SK-N-SH (cell line): ENCODE data around the gene TTC28. TPM values are rescaled to one million over a fixed set of nuclear protein-coding genes. Genes with fewer than 3 reads are reported as not detected.

Experiments used
- CTCF ChIA-PET: fragments of 300-600, 350-600 bp; formaldehyde crosslinking; extraction: SDS; loops from one replicate; lab custom pipeline; 2021; lab: Yijun Ruan, JAX
- POLR2A ChIA-PET: fragments of 350-600 bp; sonication (Branson Sonifier 250); formaldehyde crosslinking; extraction: SDS; loops from one replicate; lab custom pipeline; 2020; ENCODE audit warnings: antibody characterized with exemption, inconsistent platforms; lab: Yijun Ruan, JAX
- DNase-seq: peaks from one replicate; pipeline ENCODE4 v3.0.0; 2012
- H2AFZ ChIP-seq: fragments of 200-600 bp; sonication (generic); 2 replicates; pipeline ENCODE4 v1.8.1; 2016; ENCODE audit warnings: antibody characterized with exemption, mild to moderate bottlenecking, low read depth
- H3F3A ChIP-seq: fragments of 200-600 bp; sonication (generic); replicated peaks from 2 replicates; pipeline ENCODE3; 2016; ENCODE audit warnings: antibody characterized with exemption, mild to moderate bottlenecking; ENCODE audit not compliant: insufficient read depth
- H3K27ac ChIP-seq, 2 experiments: fragments of 200-500 bp in 1 of 2; fragments of 200-600 bp in 1 of 2; sonication (Bioruptor generic) in 1 of 2; sonication (generic), shearing (Covaris generic) in 1 of 2; 2 replicates each; pipeline versions ENCODE4 v1.5.1 to v1.6.1; 2014 to 2016; ENCODE audit warnings: low read depth in 2 of 2, inconsistent platforms in 1 of 2, low read length in 1 of 2, mild to moderate bottlenecking in 1 of 2, mixed read lengths in 1 of 2
- H3K27me3 ChIP-seq: fragments of 200-600 bp; sonication (generic), shearing (Covaris generic); 2 replicates; pipeline ENCODE4 v1.6.1; 2016; ENCODE audit warnings: mixed run types; ENCODE audit not compliant: insufficient read depth
- H3K36me3 ChIP-seq, 2 experiments: fragments of 200-500 bp in 1 of 2; fragments of 200-600 bp in 1 of 2; sonication (Bioruptor generic) in 1 of 2; sonication (generic) in 1 of 2; replicated peaks in 1 of 2; 2 replicates each; pipeline versions ENCODE3 to v1.5.1; 2014 to 2016; ENCODE audit warnings: low read length in 1 of 2, mild to moderate bottlenecking in 1 of 2; ENCODE audit not compliant: insufficient read depth in 2 of 2, control insufficient read depth in 1 of 2
- H3K4me1 ChIP-seq, 2 experiments: fragments of 200-500 bp in 1 of 2; fragments of 200-600 bp in 1 of 2; sonication (Bioruptor generic) in 1 of 2; sonication (generic), shearing (Covaris generic) in 1 of 2; 2 replicates each; pipeline versions ENCODE4 v1.5.1 to v1.6.1; 2014 to 2016; ENCODE audit warnings: low read depth in 1 of 2, low read length in 1 of 2, mixed run types in 1 of 2; ENCODE audit not compliant: insufficient read depth in 2 of 2, control insufficient read depth in 1 of 2
- H3K4me2 ChIP-seq: fragments of 200-600 bp; sonication (generic), shearing (Covaris generic); 2 replicates; pipeline ENCODE4 v1.6.1; 2017; ENCODE audit warnings: mixed run types
- H3K4me3 ChIP-seq, 2 experiments: fragments of 200-500 bp in 1 of 2; fragments of 200-600 bp in 1 of 2; sonication (Bioruptor generic) in 1 of 2; sonication (generic), shearing (Covaris generic) in 1 of 2; 2 replicates each; pipeline versions ENCODE4 v1.5.1 to v1.8.1; 2014 to 2016; ENCODE audit warnings: low read depth in 2 of 2, inconsistent platforms in 1 of 2, low read length in 1 of 2, mild to moderate bottlenecking in 1 of 2, mixed read lengths in 1 of 2, moderate library complexity in 1 of 2
- H3K79me2 ChIP-seq: fragments of 200-600 bp; sonication (generic); 2 replicates; pipeline ENCODE4 v1.8.1; 2017; ENCODE audit warnings: mild to moderate bottlenecking; ENCODE audit not compliant: insufficient read depth
- H3K9ac ChIP-seq: fragments of 200-600 bp; sonication (generic); 2 replicates; pipeline ENCODE4 v1.6.1; 2017; ENCODE audit warnings: mixed run types
- H3K9me2 ChIP-seq: fragments of 200-600 bp; sonication (generic); 2 replicates; pipeline ENCODE4 v1.6.1; 2017; ENCODE audit warnings: mixed run types
- H3K9me3 ChIP-seq: fragments of 200-600 bp; sonication (generic); 2 replicates; pipeline ENCODE4 v1.6.1; 2017; ENCODE audit warnings: mixed run types, mild to moderate bottlenecking, moderate library complexity
- H4K20me1 ChIP-seq: fragments of 200-600 bp; sonication (generic); 2 replicates; pipeline ENCODE4 v1.6.1; 2017; ENCODE audit warnings: mild to moderate bottlenecking, mixed run types; ENCODE audit not compliant: insufficient read depth
- ELF1 ChIP-seq: IDR thresholded peaks from 2 replicates; pipeline ENCODE4 v1.4.0; 2012
- EZH2phosphoT487 ChIP-seq: fragments of 200-600 bp; sonication (generic); IDR thresholded peaks from 2 replicates; pipeline ENCODE4 v1.6.1; 2017; ENCODE audit warnings: low read depth, mixed run types, mild to moderate bottlenecking, antibody characterized with exemption, moderate library complexity, borderline replicate concordance
- FOSL2 ChIP-seq: IDR thresholded peaks from 2 replicates; pipeline ENCODE4 v1.4.0; 2012; ENCODE audit warnings: low read depth, mild to moderate bottlenecking, moderate library complexity, borderline replicate concordance
- FOXM1 ChIP-seq: IDR thresholded peaks from 2 replicates; pipeline ENCODE4 v1.4.0; 2012; ENCODE audit warnings: low read depth, mild to moderate bottlenecking
- GATA2 ChIP-seq: sonication (generic); formaldehyde crosslinking; IDR thresholded peaks from 2 replicates; pipeline ENCODE4 v1.5.0; 2020; ENCODE audit warnings: mild to moderate bottlenecking, missing genetic modification reagents
- JUND ChIP-seq: IDR thresholded peaks from 2 replicates; pipeline ENCODE4 v1.4.0; 2012
- MEF2A ChIP-seq: IDR thresholded peaks from 2 replicates; pipeline ENCODE4 v1.4.0; 2012; ENCODE audit warnings: low read depth, borderline replicate concordance
- MXI1 ChIP-seq: IDR thresholded peaks from 2 replicates; pipeline ENCODE4 v1.6.1; 2012; ENCODE audit warnings: mild to moderate bottlenecking, low read depth, low read length, improper control_type of control experiment
- NFIC ChIP-seq: IDR thresholded peaks from 2 replicates; pipeline ENCODE4 v1.4.0; 2012; ENCODE audit warnings: borderline replicate concordance
- PBX3 ChIP-seq: IDR thresholded peaks from 2 replicates; pipeline ENCODE4; 2012
- POLR2AphosphoS5 ChIP-seq: IDR thresholded peaks from 2 replicates; pipeline ENCODE4 v1.6.1; 2012; ENCODE audit warnings: low read depth, low read length
- RAD21 ChIP-seq: IDR thresholded peaks from 2 replicates; pipeline ENCODE4 v1.6.1; 2012; ENCODE audit warnings: mild to moderate bottlenecking, low read length
- SIN3A ChIP-seq: IDR thresholded peaks from 2 replicates; pipeline ENCODE4 v1.6.1; 2012; ENCODE audit warnings: low read depth, mild to moderate bottlenecking, low read length, moderate library complexity, borderline replicate concordance
- SMC3 ChIP-seq: IDR thresholded peaks from 2 replicates; pipeline ENCODE4 v1.6.1; 2012; ENCODE audit warnings: low read depth, low read length, improper control_type of control experiment
- TEAD4 ChIP-seq: IDR thresholded peaks from 2 replicates; pipeline ENCODE4 v1.4.0; 2012; ENCODE audit warnings: mild to moderate bottlenecking, borderline replicate concordance; ENCODE audit not compliant: insufficient read depth
- ZBTB33 ChIP-seq: IDR thresholded peaks from 2 replicates; pipeline ENCODE4 v1.4.0; 2012; ENCODE audit warnings: low read depth, borderline replicate concordance
- WGBS: methylation state at CpG from one replicate; pipeline ENCODE4 v1.1.6; 2017; ENCODE audit warnings: low lambda C conversion rate; 5-methylcytosine and 5-hydroxymethylcytosine counted together
- polyA plus RNA-seq, 3 experiments: library from polyadenylated mRNA; depleted of rRNA; stranded (reverse); fragments of >200 nt; gene quantifications; 2 replicates each; pipeline ENCODE4 v1.2.3, GENCODE V29; 2012
- TF ChIP-seq, protein P1 (sequence below): IDR thresholded peaks from 2 replicates; pipeline ENCODE4 v1.4.0; 2012; ENCODE audit warnings: low read depth, borderline replicate concordance
- TF ChIP-seq, protein P2 (sequence below): fragments of 150-350 bp; IDR thresholded peaks from 2 replicates; pipeline ENCODE4 v1.6.1; 2017; ENCODE audit warnings: antibody characterized with exemption, low read length, low read depth, borderline replicate concordance
- TF ChIP-seq, protein P3 (sequence below): IDR thresholded peaks from 2 replicates; pipeline ENCODE4 v1.6.1; 2012; ENCODE audit warnings: mild to moderate bottlenecking, low read depth, low read length, moderate library complexity

The TTC28 gene
- polyA plus RNA-seq, 1 of the 3 experiments (the other 2 are of a cell fraction): 5.9 TPM

- no peak overlapping the region for H3K27ac ChIP-seq
- H3K4me3 ChIP-seq: no peak overlapping the region
- no peak for DNase-seq
- no peak overlapping the region for H3K9ac ChIP-seq
- H3K4me2 ChIP-seq: no peak overlapping the region
- no peaks in the 10 kb centered on the region for H3K27me3 ChIP-seq
- H3K4me1 ChIP-seq: no peaks in the 10 kb centered on the region; a peak in 1 of 4 replicates
- H3K9me3 ChIP-seq: peaks cover 5% of the 10 kb centered on the region; the same call in 1 of the 2 replicates
- H4K20me1 ChIP-seq: no peaks in the 10 kb centered on the region
- no peaks in the 10 kb centered on the region for H3K36me3 ChIP-seq
- POLR2A ChIA-PET: no interaction called here
- no peak overlapping the region for H2AFZ ChIP-seq
- TF ChIP-seq, protein P1, sequence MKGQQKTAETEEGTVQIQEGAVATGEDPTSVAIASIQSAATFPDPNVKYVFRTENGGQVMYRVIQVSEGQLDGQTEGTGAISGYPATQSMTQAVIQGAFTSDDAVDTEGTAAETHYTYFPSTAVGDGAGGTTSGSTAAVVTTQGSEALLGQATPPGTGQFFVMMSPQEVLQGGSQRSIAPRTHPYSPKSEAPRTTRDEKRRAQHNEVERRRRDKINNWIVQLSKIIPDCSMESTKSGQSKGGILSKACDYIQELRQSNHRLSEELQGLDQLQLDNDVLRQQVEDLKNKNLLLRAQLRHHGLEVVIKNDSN: no peak
- TF ChIP-seq, protein P2, sequence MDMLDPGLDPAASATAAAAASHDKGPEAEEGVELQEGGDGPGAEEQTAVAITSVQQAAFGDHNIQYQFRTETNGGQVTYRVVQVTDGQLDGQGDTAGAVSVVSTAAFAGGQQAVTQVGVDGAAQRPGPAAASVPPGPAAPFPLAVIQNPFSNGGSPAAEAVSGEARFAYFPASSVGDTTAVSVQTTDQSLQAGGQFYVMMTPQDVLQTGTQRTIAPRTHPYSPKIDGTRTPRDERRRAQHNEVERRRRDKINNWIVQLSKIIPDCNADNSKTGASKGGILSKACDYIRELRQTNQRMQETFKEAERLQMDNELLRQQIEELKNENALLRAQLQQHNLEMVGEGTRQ: no peak
- no peak for TF ChIP-seq MEF2A
- TF ChIP-seq SMC3: no peak
- no peak for TF ChIP-seq MXI1
- TF ChIP-seq FOSL2: no peak
- TF ChIP-seq TEAD4: no peak
- no peak for TF ChIP-seq GATA2 (CRISPR knock-in tag)
- TF ChIP-seq JUND: no peak
- TF ChIP-seq PBX3: no peak
- no peak for TF ChIP-seq NFIC
- no peak for TF ChIP-seq EZH2phosphoT487
- TF ChIP-seq POLR2AphosphoS5: no peak
- no peak for TF ChIP-seq ZBTB33
- no peak for TF ChIP-seq SIN3A
- no peak for TF ChIP-seq RAD21
- no peak for TF ChIP-seq ELF1
- TF ChIP-seq, protein P3, sequence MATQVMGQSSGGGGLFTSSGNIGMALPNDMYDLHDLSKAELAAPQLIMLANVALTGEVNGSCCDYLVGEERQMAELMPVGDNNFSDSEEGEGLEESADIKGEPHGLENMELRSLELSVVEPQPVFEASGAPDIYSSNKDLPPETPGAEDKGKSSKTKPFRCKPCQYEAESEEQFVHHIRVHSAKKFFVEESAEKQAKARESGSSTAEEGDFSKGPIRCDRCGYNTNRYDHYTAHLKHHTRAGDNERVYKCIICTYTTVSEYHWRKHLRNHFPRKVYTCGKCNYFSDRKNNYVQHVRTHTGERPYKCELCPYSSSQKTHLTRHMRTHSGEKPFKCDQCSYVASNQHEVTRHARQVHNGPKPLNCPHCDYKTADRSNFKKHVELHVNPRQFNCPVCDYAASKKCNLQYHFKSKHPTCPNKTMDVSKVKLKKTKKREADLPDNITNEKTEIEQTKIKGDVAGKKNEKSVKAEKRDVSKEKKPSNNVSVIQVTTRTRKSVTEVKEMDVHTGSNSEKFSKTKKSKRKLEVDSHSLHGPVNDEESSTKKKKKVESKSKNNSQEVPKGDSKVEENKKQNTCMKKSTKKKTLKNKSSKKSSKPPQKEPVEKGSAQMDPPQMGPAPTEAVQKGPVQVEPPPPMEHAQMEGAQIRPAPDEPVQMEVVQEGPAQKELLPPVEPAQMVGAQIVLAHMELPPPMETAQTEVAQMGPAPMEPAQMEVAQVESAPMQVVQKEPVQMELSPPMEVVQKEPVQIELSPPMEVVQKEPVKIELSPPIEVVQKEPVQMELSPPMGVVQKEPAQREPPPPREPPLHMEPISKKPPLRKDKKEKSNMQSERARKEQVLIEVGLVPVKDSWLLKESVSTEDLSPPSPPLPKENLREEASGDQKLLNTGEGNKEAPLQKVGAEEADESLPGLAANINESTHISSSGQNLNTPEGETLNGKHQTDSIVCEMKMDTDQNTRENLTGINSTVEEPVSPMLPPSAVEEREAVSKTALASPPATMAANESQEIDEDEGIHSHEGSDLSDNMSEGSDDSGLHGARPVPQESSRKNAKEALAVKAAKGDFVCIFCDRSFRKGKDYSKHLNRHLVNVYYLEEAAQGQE: no peak
- no peak for TF ChIP-seq FOXM1
- TF ChIP-seq, all 33 proteins: peak for 0
- WGBS: 93% methylated on average over 1 of the region's 1 CpG
- H3K79me2 ChIP-seq: peaks cover 9% of the 10 kb centered on the region
- CTCF ChIA-PET: interaction anchor here (0.9 kb wide), 1 partner anchor 29 kb away, joined by 3 read pairs; no protein-coding TSS in a partner anchor
- no peaks in the 10 kb centered on the region for H3F3A ChIP-seq
- H3K9me2 ChIP-seq: no peaks in the 10 kb centered on the region; the same call in 1 of the 2 replicates
Measured at GRCh38 chr22:28366856-28367255, 312.8 kb downstream of the TTC28 start.
